Liver (tissue), 9 donors: ENCODE data around the gene NRG3. TPM values are rescaled to one million over a fixed set of nuclear protein-coding genes. Genes with fewer than 3 reads are reported as not detected.

ENCODE experiments used
- DNase-seq: peaks from one replicate; pipeline ENCODE4 v3.0.0-alpha.2; 2017; ENCODE audit warnings: low spot score
- H3K27ac ChIP-seq, 2 donors: one replicate each; pipeline ENCODE4 v1.7.0; 2013; ENCODE audit warnings: inconsistent platforms in 2 of 2, low read length in 2 of 2, control low read depth in 1 of 2, low read depth in 1 of 2, mild to moderate bottlenecking in 1 of 2
- H3K27me3 ChIP-seq, 4 donors: one replicate each; pipeline versions ENCODE4 v1.6.1 to v1.7.0; 2013; ENCODE audit warnings: low read length in 3 of 4, inconsistent platforms in 1 of 4, mild to moderate bottlenecking in 1 of 4, moderate library complexity in 1 of 4; ENCODE audit not compliant: control insufficient read depth in 4 of 4, insufficient read depth in 4 of 4
- H3K36me3 ChIP-seq, 4 donors: one replicate each; pipeline versions ENCODE4 v1.6.1 to v1.7.0; 2013; ENCODE audit warnings: low read length in 3 of 4, mild to moderate bottlenecking in 3 of 4, low read depth in 1 of 4, moderate library complexity in 1 of 4; ENCODE audit not compliant: control insufficient read depth in 4 of 4, insufficient read depth in 3 of 4
- H3K4me1 ChIP-seq, 4 donors: one replicate each; pipeline versions ENCODE4 v1.6.1 to v1.7.0; 2013; ENCODE audit warnings: low read length in 3 of 4, mild to moderate bottlenecking in 3 of 4, moderate library complexity in 1 of 4; ENCODE audit not compliant: control insufficient read depth in 4 of 4, insufficient read depth in 4 of 4
- H3K4me3 ChIP-seq, 3 donors: one replicate each; pipeline versions ENCODE4 v1.6.1 to v1.7.0; 2013; ENCODE audit warnings: low read length in 3 of 3, control low read depth in 1 of 3, low read depth in 1 of 3, mild to moderate bottlenecking in 1 of 3
- H3K9ac ChIP-seq, 2 donors: one replicate each; pipeline ENCODE4 v1.7.0; 2013; ENCODE audit warnings: low read length in 2 of 2, mild to moderate bottlenecking in 2 of 2, moderate library complexity in 2 of 2, control low read depth in 1 of 2, low read depth in 1 of 2
- H3K9me3 ChIP-seq, 4 donors: one replicate each; pipeline versions ENCODE4 v1.6.1 to v1.7.0; 2013; ENCODE audit warnings: low read length in 3 of 4; ENCODE audit not compliant: control insufficient read depth in 4 of 4
- ATF3 ChIP-seq: IDR thresholded peaks from 2 replicates; pipeline ENCODE4 v1.6.1; 2016; ENCODE audit warnings: antibody characterized with exemption
- EGR1 ChIP-seq, 2 donors: IDR thresholded peaks; 2 replicates each; pipeline ENCODE4 v1.6.1; 2016 to 2018; ENCODE audit warnings: antibody characterized with exemption in 2 of 2, low read depth in 2 of 2
- FOXA1 ChIP-seq: IDR thresholded peaks from 2 replicates; pipeline ENCODE4 v1.6.1; 2016; ENCODE audit warnings: antibody characterized with exemption
- FOXA2 ChIP-seq: IDR thresholded peaks from 2 replicates; pipeline ENCODE4 v1.6.1; 2016; ENCODE audit warnings: antibody characterized with exemption
- GABPA ChIP-seq, 2 donors: IDR thresholded peaks in 1 of 2; conservative IDR thresholded peaks in 1 of 2; 2 replicates each; pipeline ENCODE4 v1.6.1; 2016; ENCODE audit warnings: antibody characterized with exemption in 2 of 2, mild to moderate bottlenecking in 1 of 2, moderate library complexity in 1 of 2
- HNF4A ChIP-seq, 2 donors: conservative IDR thresholded peaks; 2 replicates each; pipeline ENCODE4 v1.6.1; 2016; ENCODE audit warnings: antibody characterized with exemption in 2 of 2, mild to moderate bottlenecking in 2 of 2
- HNF4G ChIP-seq: IDR thresholded peaks from 2 replicates; pipeline ENCODE4 v1.6.1; 2016; ENCODE audit warnings: antibody characterized with exemption
- JUND ChIP-seq, 2 donors: IDR thresholded peaks; 2 replicates each; pipeline ENCODE4 v1.6.1; 2016; ENCODE audit warnings: antibody characterized with exemption in 2 of 2
- NR2F2 ChIP-seq: IDR thresholded peaks from 2 replicates; pipeline ENCODE4 v1.6.1; 2016; ENCODE audit warnings: antibody characterized with exemption
- RAD21 ChIP-seq, 2 donors: IDR thresholded peaks; 2 replicates each; pipeline ENCODE4 v1.6.1; 2016; ENCODE audit warnings: antibody characterized with exemption in 2 of 2, mild to moderate bottlenecking in 2 of 2
- REST ChIP-seq: IDR thresholded peaks from 2 replicates; pipeline ENCODE4 v1.6.1; 2016; ENCODE audit warnings: antibody characterized with exemption, mild to moderate bottlenecking
- RXRA ChIP-seq, 2 donors: IDR thresholded peaks; 2 replicates each; pipeline ENCODE4 v1.6.1; 2017 to 2018; ENCODE audit warnings: antibody characterized with exemption in 2 of 2, mild to moderate bottlenecking in 1 of 2
- SP1 ChIP-seq: IDR thresholded peaks from 2 replicates; pipeline ENCODE4 v1.6.1; 2018; ENCODE audit warnings: antibody characterized with exemption, mild to moderate bottlenecking
- TAF1 ChIP-seq: conservative IDR thresholded peaks from 2 replicates; pipeline ENCODE4 v1.6.1; 2016; ENCODE audit warnings: antibody characterized with exemption, mild to moderate bottlenecking
- YY1 ChIP-seq: IDR thresholded peaks from 2 replicates; pipeline ENCODE4 v1.6.1; 2016; ENCODE audit warnings: antibody characterized with exemption, mild to moderate bottlenecking
- ZBTB33 ChIP-seq: IDR thresholded peaks from 2 replicates; pipeline ENCODE4 v1.6.1; 2016; ENCODE audit warnings: antibody characterized with exemption
- polyA plus RNA-seq, 2 donors: library from polyadenylated mRNA; stranded (reverse) in 1 of 2; unstranded in 1 of 2; fragments of 200-250 nt in 1 of 2; fragments of >200 nt in 1 of 2; fragmentation: Nextera tagmentation in 1 of 2; extraction: Ambion mirVana in 1 of 2; gene quantifications; one replicate each; pipeline versions ENCODE4 v1.2.1 to v1.2.3, GENCODE V29; 2013 to 2015
- total RNA-seq, 2 donors: library from RNA; depleted of rRNA; stranded (reverse); fragments of >200 nt; gene quantifications; one replicate each; pipeline ENCODE4 v1.2.3, GENCODE V29; 2014
- TF ChIP-seq, protein P1 (sequence below): IDR thresholded peaks from 2 replicates; pipeline ENCODE4 v1.6.1; 2016; ENCODE audit warnings: antibody characterized with exemption
- TF ChIP-seq, protein P2 (sequence below): fragments of 150-350 bp; IDR thresholded peaks from 2 replicates; pipeline ENCODE4 v1.5.1; 2017; ENCODE audit warnings: improper control_type of control experiment, low read depth, low read length; ENCODE audit not compliant: missing input control
- donor health status: healthy.
- donor health status: healthy.
- donor health status: healthy.
- donor health status: healthy.
- donor health status: healthy.

The NRG3 gene
- total and polyA plus RNA-seq, 4 donors = 0.24 to 3.7 (median 0.38) TPM

- no peak overlapping the region for H3K27ac ChIP-seq
- no peak overlapping the region for H3K4me3 ChIP-seq
- H3K27me3 ChIP-seq = no peaks in the 10 kb centered on the region
- no peak overlapping the region for H3K9ac ChIP-seq
- H3K9me3 ChIP-seq = peaks cover 0 to 3% (median 0%) of the 10 kb centered on the region in 4 donors
- TF ChIP-seq RXRA (IDR thresholded peaks at IDR 0.05) = no peak
- TF ChIP-seq SP1 = no peak
- TF ChIP-seq REST = no peak
- TF ChIP-seq ZBTB33 = no peak
- no peak for TF ChIP-seq EGR1 (IDR thresholded peaks at IDR 0.05; ENCODE audit: low read depth in 2 of 2)
- no peak for TF ChIP-seq FOXA1
- TF ChIP-seq GABPA (IDR thresholded peaks at IDR 0.05 in 1 of 2, conservative IDR thresholded peaks at IDR 0.05 in 1 of 2) = no peak
- TF ChIP-seq NR2F2 = no peak
- no peak for TF ChIP-seq HNF4G
- TF ChIP-seq ATF3 = no peak
- no peak for TF ChIP-seq YY1
- TF ChIP-seq HNF4A (conservative IDR thresholded peaks at IDR 0.05) = no peak
- TF ChIP-seq, protein P1, sequence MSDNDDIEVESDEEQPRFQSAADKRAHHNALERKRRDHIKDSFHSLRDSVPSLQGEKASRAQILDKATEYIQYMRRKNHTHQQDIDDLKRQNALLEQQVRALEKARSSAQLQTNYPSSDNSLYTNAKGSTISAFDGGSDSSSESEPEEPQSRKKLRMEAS = no peak
- TF ChIP-seq, protein P2, sequence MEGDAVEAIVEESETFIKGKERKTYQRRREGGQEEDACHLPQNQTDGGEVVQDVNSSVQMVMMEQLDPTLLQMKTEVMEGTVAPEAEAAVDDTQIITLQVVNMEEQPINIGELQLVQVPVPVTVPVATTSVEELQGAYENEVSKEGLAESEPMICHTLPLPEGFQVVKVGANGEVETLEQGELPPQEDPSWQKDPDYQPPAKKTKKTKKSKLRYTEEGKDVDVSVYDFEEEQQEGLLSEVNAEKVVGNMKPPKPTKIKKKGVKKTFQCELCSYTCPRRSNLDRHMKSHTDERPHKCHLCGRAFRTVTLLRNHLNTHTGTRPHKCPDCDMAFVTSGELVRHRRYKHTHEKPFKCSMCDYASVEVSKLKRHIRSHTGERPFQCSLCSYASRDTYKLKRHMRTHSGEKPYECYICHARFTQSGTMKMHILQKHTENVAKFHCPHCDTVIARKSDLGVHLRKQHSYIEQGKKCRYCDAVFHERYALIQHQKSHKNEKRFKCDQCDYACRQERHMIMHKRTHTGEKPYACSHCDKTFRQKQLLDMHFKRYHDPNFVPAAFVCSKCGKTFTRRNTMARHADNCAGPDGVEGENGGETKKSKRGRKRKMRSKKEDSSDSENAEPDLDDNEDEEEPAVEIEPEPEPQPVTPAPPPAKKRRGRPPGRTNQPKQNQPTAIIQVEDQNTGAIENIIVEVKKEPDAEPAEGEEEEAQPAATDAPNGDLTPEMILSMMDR = no peak
- TF ChIP-seq JUND (IDR thresholded peaks at IDR 0.05) = no peak
- no peak for TF ChIP-seq TAF1
- TF ChIP-seq FOXA2 = no peak
- no peak for TF ChIP-seq RAD21 (IDR thresholded peaks at IDR 0.05)
- no peaks in the 10 kb centered on the region for H3K36me3 ChIP-seq
- no peak for DNase-seq
- H3K4me1 ChIP-seq = no peaks in the 10 kb centered on the region
Observed at GRCh38 chr10:82625512-82626189, 750.7 kb downstream of the NRG3 start.
